Coronary artery (tissue), 2 donors: ENCODE data around the gene ANGPTL2.
"Not testable (repeated sequence)": the region's sequence is repeated elsewhere in the genome, so short reads cannot be mapped to it uniquely, and the experiment has no call there.

ENCODE experiments used
- DNase-seq: peaks from one replicate; pipeline ENCODE4 v3.0.0-alpha.2; 2017; ENCODE audit warnings: low spot score
- H3K27ac ChIP-seq, 2 donors: fragments of 200-600 bp; sonication (generic); one replicate each; pipeline ENCODE4 v1.5.1; 2016 to 2019
- H3K4me3 ChIP-seq: fragments of 200-600 bp; sonication (generic); 2 replicates; pipeline ENCODE4 v1.5.1; 2016; ENCODE audit warnings: mild to moderate bottlenecking, moderate library complexity
- CTCF ChIP-seq: fragments of 200-600 bp; sonication (generic); IDR thresholded peaks from one replicate; pipeline ENCODE4 v1.5.1; 2019; ENCODE audit warnings: antibody characterized with exemption

Gene ANGPTL2

GRCh38 chr9:127122176-127123063 is at the start of gene ANGPTL2:
TSS of gene ANGPTL2 (minus strand) at chr9:127122635. CDS start at chr9:127108731, 13,904 bp downstream.
- DNase-seq, result peak; percentile 97
- H3K27ac ChIP-seq, result peak within 1 kb of the TSS; percentile 92 to 96
- peak within 1 kb of the TSS; percentile 81 for H3K4me3 ChIP-seq
- TF ChIP-seq CTCF, result no peak

GRCh38 chr9:127171348-127171747 is 48.9 kb upstream of the ANGPTL2 start:
- DNase-seq, H3K4me3 ChIP-seq, H3K27ac ChIP-seq: not testable (repeated sequence)

- Histone ChIP-seq H3K27ac (no peak overlapping the region), H3K4me3 (no peak overlapping the region)
- no peak for DNase-seq
- TF ChIP-seq CTCF, result no peak
Observed at GRCh38 chr9:127170652-127171051, 48.2 kb upstream of the ANGPTL2 start.

GRCh38 chr9:127170103-127170502 is 47.7 kb upstream of the ANGPTL2 start:
- no peak for TF ChIP-seq CTCF
- no peak overlapping the region for H3K4me3 ChIP-seq
- no peak for DNase-seq
- no peak overlapping the region for H3K27ac ChIP-seq

- DNase-seq, result no peak
- no peak for TF ChIP-seq CTCF
- H3K27ac ChIP-seq, result no peak overlapping the region
- no peak overlapping the region for H3K4me3 ChIP-seq
Observed at GRCh38 chr9:127169575-127169883, 47.1 kb upstream of the ANGPTL2 start.

- no peak overlapping the region for H3K27ac ChIP-seq
- no peak for TF ChIP-seq CTCF
- no peak for DNase-seq
- H3K4me3 ChIP-seq, result no peak overlapping the region
Observed at GRCh38 chr9:127168756-127169574, 46.5 kb upstream of the ANGPTL2 start.

- DNase-seq, result no peak
- Histone ChIP-seq H3K27ac (no peak overlapping the region), H3K4me3 (no peak overlapping the region)
- no peak for TF ChIP-seq CTCF
Observed at GRCh38 chr9:127167560-127168326, 45.3 kb upstream of the ANGPTL2 start.
